Measurements from ENCODE around the gene KRTAP12-4. TPM values are rescaled to one million over a fixed set of nuclear protein-coding genes. Genes with fewer than 3 reads are reported as not detected.

KRTAP12-4 gene
- total RNA-seq, 1 donor from 2014 or later: not detected

DNA sequence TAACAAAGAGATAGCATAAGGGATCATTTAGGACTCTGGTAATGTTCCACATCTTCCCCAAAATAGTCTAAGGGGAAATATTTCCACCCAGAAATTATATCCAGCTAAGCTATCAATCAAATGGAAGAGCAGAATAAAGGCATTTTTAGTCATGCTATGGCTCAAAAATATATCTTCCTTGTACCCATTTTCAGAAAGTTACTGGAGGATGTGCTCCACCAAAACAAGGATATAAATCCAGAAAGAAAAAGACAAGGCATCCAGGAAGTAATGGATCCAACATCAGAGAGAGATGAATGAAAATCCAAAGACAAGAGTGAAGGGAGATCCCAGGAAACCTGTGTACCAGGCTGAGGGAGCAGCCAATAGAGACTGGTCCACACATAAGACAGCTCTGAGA is 45.3 kb downstream of the KRTAP12-4 start:
- Histone ChIP-seq H3K4me2 (ENCODE audit: low read length) (no peak overlapping the region), H3K27me3 (ENCODE audit: insufficient read depth, low read length) (no peaks in the 10 kb centered on the region), H3K4me1 (ENCODE audit: insufficient read depth, low read length) (no peaks in the 10 kb centered on the region), H4K20me1 (ENCODE audit: insufficient read depth, low read length) (no peaks in the 10 kb centered on the region), H3K4me3 (ENCODE audit: insufficient read depth, low read depth, low read length) (no peak overlapping the region), H3K27ac (ENCODE audit: low read depth, low read length) (no peak overlapping the region), H3K9me3 (ENCODE audit: insufficient read depth, low read depth, low read length) (peaks cover 9% of the 10 kb centered on the region), H3K9ac (ENCODE audit: low read length) (no peak overlapping the region), H2AFZ (ENCODE audit: low read depth, low read length) (no peak overlapping the region), H3K79me2 (ENCODE audit: insufficient read depth, low read length) (no peaks in the 10 kb centered on the region), H3K36me3 (ENCODE audit: insufficient read depth, low read length) (no peaks in the 10 kb centered on the region)
- Mint-ChIP-seq H3K9me3 (ENCODE audit: unreplicated experiment) (peaks cover 32% of the 10 kb centered on the region), H3K4me3 (ENCODE audit: unreplicated experiment) (no peak overlapping the region), H3K4me1 (ENCODE audit: low read depth, unreplicated experiment) (no peaks in the 10 kb centered on the region), H3K27me3 (ENCODE audit: low read depth, unreplicated experiment) (peaks cover 17% of the 10 kb centered on the region), H3K27ac (ENCODE audit: unreplicated experiment) (no peak overlapping the region), H3K36me3 (ENCODE audit: low read depth, unreplicated experiment) (peaks cover 2% of the 10 kb centered on the region)
- FAIRE-seq (no peak), DNase-seq (ENCODE audit: low read depth) (no peak)
- TF ChIP-seq CTCF (IDR thresholded peaks at IDR 0.05; ENCODE audit: insufficient read depth, low read depth, low read length) (no peak), EZH2 (IDR thresholded peaks at IDR 0.05; ENCODE audit: insufficient read depth, low read length) (no peak)

- Mint-ChIP-seq H3K27ac (ENCODE audit: unreplicated experiment) (no peak overlapping the region), H3K4me3 (ENCODE audit: unreplicated experiment) (no peak overlapping the region), H3K9me3 (ENCODE audit: unreplicated experiment) (peaks cover 21% of the 10 kb centered on the region), H3K4me1 (ENCODE audit: low read depth, unreplicated experiment) (no peaks in the 10 kb centered on the region), H3K27me3 (ENCODE audit: low read depth, unreplicated experiment) (peaks cover 29% of the 10 kb centered on the region), H3K36me3 (ENCODE audit: low read depth, unreplicated experiment) (peaks cover 2% of the 10 kb centered on the region)
- Histone ChIP-seq H3K79me2 (ENCODE audit: insufficient read depth, low read length) (no peaks in the 10 kb centered on the region), H3K9me3 (ENCODE audit: insufficient read depth, low read depth, low read length) (peaks cover 3% of the 10 kb centered on the region), H3K27me3 (ENCODE audit: insufficient read depth, low read length) (no peaks in the 10 kb centered on the region), H3K4me2 (ENCODE audit: low read length) (no peak overlapping the region), H3K36me3 (ENCODE audit: insufficient read depth, low read length) (no peaks in the 10 kb centered on the region), H2AFZ (ENCODE audit: low read depth, low read length) (no peak overlapping the region), H4K20me1 (ENCODE audit: insufficient read depth, low read length) (no peaks in the 10 kb centered on the region), H3K4me3 (ENCODE audit: insufficient read depth, low read depth, low read length) (no peak overlapping the region), H3K4me1 (ENCODE audit: insufficient read depth, low read length) (no peaks in the 10 kb centered on the region), H3K9ac (ENCODE audit: low read length) (no peak overlapping the region), H3K27ac (ENCODE audit: low read depth, low read length) (no peak overlapping the region)
- TF ChIP-seq CTCF (IDR thresholded peaks at IDR 0.05; ENCODE audit: insufficient read depth, low read depth, low read length): no peak
- FAIRE-seq: no peak
- no peak for DNase-seq (ENCODE audit: low read depth)
These were observed 48.0 kb downstream of the KRTAP12-4 start for GRCh38 chr21:44606495-44606894.

Other genes starting within 250 kb of the KRTAP12-4 start
- gene LRRC3, start 199.1 kb downstream of the KRTAP12-4 start, total RNA-seq: 5.2 and 5.6 TPM in 2 replicates
- gene KRTAP10-1, start 114.5 kb downstream of the KRTAP12-4 start, total RNA-seq: not detected in 2 replicates
- gene KRTAP10-2, start 103.2 kb downstream of the KRTAP12-4 start, total RNA-seq: not detected in 2 replicates
- gene KRTAP10-3, start 95.9 kb downstream of the KRTAP12-4 start, total RNA-seq: not detected in 2 replicates
- not detected in 2 replicates for gene KRTAP10-4, start 80.9 kb downstream of the KRTAP12-4 start, total RNA-seq
- gene KRTAP10-5, start 74.1 kb downstream of the KRTAP12-4 start, total RNA-seq: not detected in 2 replicates
- not detected in 2 replicates for gene KRTAP10-6, start 62.2 kb downstream of the KRTAP12-4 start, total RNA-seq
- not detected in 2 replicates for gene KRTAP10-7, start 54.1 kb downstream of the KRTAP12-4 start, total RNA-seq
- gene KRTAP10-8, start 42.6 kb downstream of the KRTAP12-4 start, total RNA-seq: not detected in 2 replicates
- not detected in 2 replicates for gene KRTAP10-9, start 27.6 kb downstream of the KRTAP12-4 start, total RNA-seq
- not detected in 2 replicates for gene KRTAP10-10, start 17.3 kb downstream of the KRTAP12-4 start, total RNA-seq
- not detected in 2 replicates for gene KRTAP10-11, start 8.2 kb downstream of the KRTAP12-4 start, total RNA-seq
- not detected in 2 replicates for gene KRTAP12-3, start 3.3 kb upstream of the KRTAP12-4 start, total RNA-seq
- not detected in 2 replicates for gene KRTAP12-2, start 12.3 kb upstream of the KRTAP12-4 start, total RNA-seq
- not detected in 2 replicates for gene KRTAP12-1, start 27.5 kb upstream of the KRTAP12-4 start, total RNA-seq
- gene KRTAP10-12, start 42.5 kb upstream of the KRTAP12-4 start, total RNA-seq: not detected in 2 replicates
- gene TSPEAR, start 56.9 kb upstream of the KRTAP12-4 start, total RNA-seq: not detected in 2 replicates
- 63.8 and 74.5 TPM in 2 replicates for gene UBE2G2, start 147.2 kb upstream of the KRTAP12-4 start, total RNA-seq
- gene SUMO3, start 163.4 kb upstream of the KRTAP12-4 start, total RNA-seq: 72.7 and 83.5 TPM in 2 replicates
- gene PTTG1IP, start 219.0 kb upstream of the KRTAP12-4 start, total RNA-seq: 208 and 240 TPM in 2 replicates